ENCODE results near the gene PCDH1.
"Not testable (repeated sequence)": the region's sequence is repeated elsewhere in the genome, so short reads cannot be mapped to it uniquely, and the experiment has no call there.

Gene PCDH1

GRCh38 chr5:141898448-141899049 lies 20.3 kb upstream of the PCDH1 start:
- no peak for DNase-seq (ENCODE audit: low read depth in 2 of 2)

DNA sequence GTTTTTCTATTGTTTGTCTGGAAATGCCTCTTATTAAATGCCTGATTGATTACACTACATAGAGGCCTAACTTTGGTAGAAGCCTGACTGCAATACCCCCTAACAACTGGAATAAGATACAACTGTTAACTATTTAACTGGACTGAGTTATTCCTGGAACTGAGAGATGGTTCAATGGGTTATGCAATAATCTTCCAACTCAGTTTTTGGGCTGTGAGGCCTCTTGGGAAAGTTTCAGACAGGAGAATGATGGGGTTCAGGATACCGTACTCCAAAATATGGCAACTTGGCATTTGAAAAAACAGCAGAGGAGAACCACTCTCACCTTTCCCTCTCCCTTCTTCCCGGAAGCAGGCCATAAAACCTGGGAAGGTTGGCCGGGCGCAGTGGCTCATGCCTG lies 19.2 kb upstream of the PCDH1 start:
- no peak for DNase-seq (ENCODE audit: low read depth in 2 of 2)

DNA sequence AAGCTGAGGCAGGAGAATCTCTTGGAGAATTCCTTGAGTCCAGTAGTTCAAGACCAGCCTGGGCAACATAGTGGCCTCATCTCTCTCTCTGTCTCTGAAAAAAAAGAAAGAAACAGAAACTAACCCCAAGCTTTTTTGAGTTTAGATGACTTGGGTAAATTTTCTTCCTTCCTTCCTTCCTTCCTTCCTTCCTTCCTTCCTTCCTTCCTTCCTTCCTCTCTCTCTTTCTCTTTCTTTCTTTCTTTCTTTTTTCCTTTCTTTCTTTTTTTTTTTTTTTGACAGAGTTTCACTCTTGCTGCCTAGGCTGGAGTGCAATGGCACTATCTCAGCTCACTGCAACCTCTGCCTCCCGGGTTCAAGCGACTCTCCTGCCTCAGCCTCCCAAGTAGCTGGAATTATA lies 12.2 kb upstream of the PCDH1 start:
- not testable (repeated sequence) for DNase-seq (ENCODE audit: low read depth in 2 of 2)

DNA sequence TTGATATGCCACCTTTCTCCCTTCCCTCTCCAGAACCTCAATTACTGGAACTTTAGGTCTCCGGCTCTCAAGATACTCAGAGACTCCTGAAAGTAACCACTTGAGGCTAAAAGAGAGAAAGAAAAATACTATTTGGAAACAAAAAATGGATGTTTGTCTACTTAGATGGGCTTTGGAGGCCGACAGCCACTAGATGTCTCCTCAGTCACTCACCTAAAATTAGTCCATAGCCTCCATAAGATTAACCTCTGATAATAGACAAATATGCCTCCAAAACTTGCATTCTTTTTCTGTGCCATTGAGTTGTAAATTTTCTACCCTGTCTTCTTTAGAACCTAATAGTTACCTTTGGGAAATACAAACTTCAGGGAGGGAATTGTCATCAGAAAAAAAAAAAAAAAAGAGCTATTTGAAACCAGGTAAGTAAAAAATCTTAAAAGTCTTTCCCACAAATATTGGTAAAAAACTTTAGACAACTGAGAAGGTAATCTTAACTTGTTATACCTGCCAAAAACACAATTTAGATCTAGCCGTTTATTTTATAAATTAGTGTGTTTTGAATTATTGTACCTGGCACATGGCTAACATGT lies 11.2 kb upstream of the PCDH1 start:
- no peak for DNase-seq (ENCODE audit: low read depth in 2 of 2)

DNA sequence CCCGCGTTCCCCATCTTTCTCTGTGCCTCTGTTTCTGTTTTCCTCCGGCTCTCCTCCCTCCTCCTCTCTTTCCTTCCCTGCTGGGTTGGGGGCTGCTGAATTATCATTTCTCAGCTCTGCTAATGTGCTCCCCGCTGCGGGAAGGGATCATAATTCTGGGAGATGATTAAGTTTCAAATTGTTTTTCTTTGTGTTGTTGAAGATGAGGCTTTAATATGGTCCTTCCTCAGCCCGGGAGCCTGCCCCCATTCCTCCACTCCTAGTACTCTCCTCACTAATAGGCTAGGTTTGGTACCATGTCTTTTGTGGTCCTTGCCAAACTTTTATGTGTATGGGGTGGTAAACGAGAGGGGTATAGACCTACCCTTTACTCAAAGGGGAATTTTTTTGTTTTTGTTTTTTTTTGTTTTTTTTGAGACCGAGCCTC lies 5.7 kb upstream of the PCDH1 start:
- DNase-seq (ENCODE audit: low read depth in 2 of 2) = no peak

- no peak for DNase-seq (ENCODE audit: low read depth in 2 of 2)
These were observed 5.1 kb upstream of the PCDH1 start for GRCh38 chr5:141883184-141883891.

DNA sequence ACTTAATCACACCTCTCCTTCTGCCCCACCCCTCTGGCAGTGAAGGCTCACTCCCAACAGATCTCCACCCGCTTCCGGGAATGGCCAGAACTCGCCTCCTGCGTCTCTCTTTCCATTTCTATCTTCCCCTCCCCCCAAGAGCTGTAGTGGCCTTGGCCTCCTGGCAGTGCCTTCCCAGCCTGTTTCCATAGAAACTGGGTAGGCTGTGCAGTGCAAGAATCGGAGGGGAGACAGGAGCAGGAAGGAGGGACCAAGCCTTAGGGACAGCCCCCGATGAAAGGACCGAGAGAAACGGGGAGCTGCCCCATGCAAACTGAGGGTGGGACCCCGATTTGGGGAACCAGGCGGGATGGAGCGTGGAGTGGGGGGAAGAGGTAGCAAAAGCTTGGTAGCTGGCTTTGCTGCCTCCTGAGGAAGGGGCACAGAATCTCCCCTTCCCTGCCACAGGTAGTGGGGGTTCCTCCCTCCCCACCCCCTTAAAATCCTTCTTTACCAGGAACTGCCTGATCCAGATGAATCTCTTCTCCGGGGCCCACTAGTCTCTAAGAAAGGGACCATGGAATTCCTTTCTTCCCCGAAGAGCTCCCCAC lies 4.5 kb upstream of the PCDH1 start:
- no peak for DNase-seq (ENCODE audit: low read depth in 2 of 2)

DNA sequence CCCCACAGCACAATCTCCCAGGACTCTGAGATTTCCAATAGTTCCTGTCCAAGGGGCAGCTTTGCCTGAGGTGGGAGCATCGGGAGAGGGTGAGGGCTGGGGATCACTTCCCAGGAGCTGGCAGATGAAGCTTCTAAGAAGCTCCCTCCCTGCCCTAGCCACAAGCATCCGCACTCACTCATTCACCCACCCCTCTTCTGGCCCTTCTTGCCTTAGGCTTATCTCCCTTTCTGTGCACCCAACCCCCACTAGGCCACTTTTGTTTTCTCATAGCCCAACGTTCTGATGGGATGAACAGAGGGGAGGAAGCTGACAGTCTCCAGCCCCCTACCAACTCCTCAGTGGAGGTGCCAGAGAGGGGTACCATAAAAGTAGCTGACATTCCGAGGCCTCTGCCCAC lies 3.7 kb upstream of the PCDH1 start:
- no peak for DNase-seq (ENCODE audit: low read depth in 2 of 2)

- no peak for DNase-seq (ENCODE audit: low read depth in 2 of 2)
These were observed 3.0 kb upstream of the PCDH1 start for GRCh38 chr5:141880961-141881801.

- no peak for DNase-seq (ENCODE audit: low read depth in 2 of 2)
These were observed 1.9 kb upstream of the PCDH1 start for GRCh38 chr5:141879941-141880738.

DNA sequence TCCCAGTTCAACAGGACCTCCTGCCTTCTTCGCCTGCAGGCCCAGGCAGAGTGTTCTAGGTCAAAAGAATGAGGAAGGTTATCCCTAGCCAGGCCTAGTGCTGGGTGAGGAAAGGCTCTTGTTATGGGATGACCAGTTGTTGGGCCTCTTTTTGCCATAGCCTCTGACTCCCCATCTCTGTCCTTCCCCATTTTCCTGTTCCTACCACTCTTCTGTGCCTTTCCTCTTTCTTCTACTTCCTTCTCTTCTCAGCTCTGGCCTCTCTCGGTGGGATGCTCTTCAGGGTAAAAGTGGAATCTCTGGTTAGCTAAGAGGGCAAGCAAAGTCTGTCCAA lies 1.2 kb upstream of the PCDH1 start:
- no peak for DNase-seq (ENCODE audit: low read depth in 2 of 2)

DNA sequence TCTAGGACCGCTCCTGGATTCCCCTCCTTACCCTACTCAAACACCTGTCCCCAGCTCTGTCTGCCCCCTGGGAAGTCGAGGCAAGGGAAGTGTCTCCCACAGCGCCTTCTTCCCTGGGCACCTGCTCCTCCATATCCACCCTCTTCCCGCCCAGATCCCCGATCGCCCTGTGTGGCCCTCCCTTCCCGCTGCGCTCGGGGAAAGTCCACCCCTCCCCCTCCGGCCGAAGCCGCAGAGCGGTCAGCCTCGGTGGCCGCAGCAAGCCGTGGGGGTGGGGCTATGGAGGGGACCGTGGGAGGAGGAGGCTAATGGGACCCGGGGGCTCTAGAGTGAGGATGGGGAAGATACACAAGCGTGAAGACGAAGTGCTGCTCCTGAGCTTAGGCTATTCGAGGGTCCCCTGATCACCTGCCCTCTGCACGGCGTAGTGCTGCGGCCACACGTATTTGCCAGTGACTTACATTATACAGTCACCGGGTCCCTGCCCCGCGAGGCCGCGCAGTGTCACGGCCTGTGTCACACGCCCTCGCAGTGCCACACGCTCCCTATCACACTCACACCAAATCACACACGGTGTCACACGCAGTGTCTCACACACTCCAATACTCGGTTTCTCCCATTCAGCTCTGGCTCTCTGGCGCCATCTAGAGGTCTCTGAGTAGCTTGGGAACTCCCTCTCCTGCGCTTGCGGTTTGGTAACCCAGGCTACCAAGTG lies 658 bp upstream of the PCDH1 start:
- peak; percentile 44 to 49 for DNase-seq (ENCODE audit: low read depth in 2 of 2)

DNA sequence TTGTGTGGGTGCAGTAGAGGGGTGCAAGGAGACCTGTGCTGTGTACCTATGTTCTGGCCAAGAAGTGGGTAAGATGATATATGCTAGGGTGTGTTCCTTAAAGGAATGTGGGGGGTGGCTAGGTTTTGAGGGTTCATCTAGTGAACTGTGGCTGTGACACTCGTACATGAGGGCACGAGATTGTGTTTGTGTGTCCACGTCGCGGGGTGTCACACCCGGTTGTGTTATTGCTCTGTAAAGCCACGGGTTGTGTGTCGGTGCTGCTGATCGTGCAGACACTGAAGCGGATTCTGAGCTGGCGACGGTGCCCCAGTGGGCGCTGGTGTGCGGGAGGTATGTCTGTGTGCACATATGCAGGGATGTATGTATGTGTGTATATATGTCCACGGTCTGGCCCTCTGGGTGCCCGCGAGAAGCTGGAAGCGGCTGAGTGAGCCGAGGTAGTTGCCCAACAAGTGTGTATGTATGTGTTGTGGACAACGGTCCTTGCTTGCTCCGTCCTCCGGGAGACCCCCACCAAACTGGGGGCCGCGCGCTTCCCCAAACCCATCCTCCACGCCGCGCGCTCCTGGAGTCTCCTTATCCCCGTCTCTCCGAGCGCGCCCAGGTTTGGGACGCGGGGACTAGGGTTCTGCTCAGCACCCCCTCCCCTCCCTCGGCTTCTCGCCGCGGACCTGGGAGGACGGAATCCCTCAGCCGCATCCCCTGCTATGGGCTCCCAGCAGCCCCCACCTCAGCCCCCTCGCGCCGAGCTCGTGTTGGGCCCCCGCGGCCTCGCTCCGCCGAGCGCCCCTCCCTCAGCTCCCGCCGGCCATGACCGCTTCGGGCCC lies 639 bp downstream of the PCDH1 start:
- no peak for DNase-seq (ENCODE audit: low read depth in 2 of 2)

DNA sequence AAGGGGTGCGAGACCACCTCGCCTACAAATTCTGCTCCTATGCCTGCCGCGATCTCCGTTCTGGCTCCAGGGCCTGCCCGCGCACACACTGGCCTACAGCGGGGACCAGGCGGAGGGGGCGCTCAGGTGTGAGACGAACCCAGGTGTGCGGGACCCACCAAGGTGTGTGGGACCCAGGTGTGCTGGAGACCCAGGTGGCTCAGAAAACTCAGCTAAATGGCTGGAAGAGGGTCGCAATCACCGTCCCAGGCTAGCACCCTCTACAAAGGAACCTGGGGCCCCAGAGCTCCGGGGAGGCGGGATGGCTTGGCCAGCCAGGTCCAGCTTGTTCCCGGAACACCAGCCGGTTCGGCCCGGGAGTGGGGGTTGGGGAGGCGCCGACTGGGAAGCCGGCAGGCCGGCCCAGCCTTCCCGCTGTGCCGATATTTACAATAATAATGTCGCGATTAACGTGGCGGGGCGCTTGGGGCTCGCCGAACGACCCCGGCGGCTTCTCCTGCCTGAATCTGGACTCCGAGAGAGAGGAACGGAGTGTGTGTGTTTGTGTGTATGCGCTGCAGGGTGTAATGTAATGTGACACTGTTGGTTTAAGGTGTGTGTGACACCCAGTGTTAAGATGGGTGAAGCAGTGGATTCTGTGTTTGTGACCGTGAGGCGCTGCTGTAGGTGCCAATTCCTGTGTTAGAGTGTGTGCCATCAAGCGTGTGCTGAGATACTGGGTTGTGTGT lies 1.4 kb downstream of the PCDH1 start:
- no peak for DNase-seq (ENCODE audit: low read depth in 2 of 2)

- DNase-seq (ENCODE audit: low read depth in 2 of 2) = no peak
These were observed 2.2 kb downstream of the PCDH1 start for GRCh38 chr5:141875795-141876627.

GRCh38 chr5:141875022-141875740 lies 3.0 kb downstream of the PCDH1 start:
- DNase-seq (ENCODE audit: low read depth in 2 of 2) = no peak

DNA sequence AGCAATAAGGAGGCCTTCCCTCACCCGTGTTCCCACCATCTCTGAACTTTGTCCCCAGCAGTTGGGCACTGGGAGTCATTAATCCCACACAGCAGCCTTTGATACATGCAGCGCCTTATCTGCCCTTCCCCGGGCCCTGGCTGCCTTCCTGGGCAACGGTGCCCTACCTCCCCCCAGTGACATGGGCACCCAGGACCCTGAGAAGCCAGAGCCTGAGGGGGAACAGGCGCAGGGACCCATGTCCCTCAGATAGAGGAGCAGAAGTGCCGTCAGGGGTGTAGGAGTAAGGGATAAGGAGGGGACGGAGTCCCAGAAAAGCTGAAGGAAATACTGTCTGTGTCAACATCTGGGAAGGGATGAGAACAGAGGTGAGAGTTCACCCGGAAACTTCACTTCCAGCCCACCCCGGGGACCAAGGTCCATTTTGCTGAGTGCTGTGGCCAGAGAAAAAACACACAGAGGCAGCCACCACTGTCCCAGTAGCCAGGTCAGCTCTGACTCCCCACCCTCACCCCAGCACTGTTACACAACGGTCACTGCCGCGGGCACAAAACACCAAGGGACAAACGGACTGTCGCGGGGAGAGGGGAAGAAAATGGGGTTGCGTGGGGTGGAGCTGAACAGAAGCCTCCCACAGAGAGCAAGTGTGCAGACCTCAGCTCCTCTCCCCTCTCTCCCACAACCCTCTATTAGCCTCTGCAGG lies 3.8 kb downstream of the PCDH1 start:
- DNase-seq (ENCODE audit: low read depth in 2 of 2) = no peak
